NCI-H2227 treated with DMSO at 0.1 percent for 48 hours (cell line): ENCODE measurements around the gene CTDSP2.
"Not testable (repeated sequence)": the region's sequence is repeated elsewhere in the genome, so short reads cannot be mapped to it uniquely, and the experiment has no call there.

Experiments used
- DNase-seq: peaks from one replicate; lab custom pipeline; 2025; lab: John Stamatoyannopoulos, UW

Gene CTDSP2

DNA sequence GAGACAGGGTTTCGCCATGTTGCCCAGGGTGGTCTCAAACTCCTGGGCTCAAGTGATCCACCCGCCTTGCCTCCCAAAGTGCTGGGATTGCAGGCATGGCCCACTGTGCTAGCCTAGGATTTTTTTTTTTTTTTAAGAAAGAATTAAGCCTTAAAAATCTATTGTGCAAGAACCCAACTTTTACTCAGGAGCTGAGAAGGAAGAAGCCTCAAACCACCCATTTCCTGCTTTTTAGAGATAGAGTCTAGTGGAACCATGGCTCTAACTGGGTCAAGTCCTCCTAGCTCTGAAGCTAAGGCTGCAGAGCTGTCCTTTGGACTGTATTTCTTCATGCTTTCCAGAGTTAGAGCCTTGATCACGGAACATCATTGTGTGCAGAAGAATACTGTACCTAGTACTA, 65.3 kb downstream of the CTDSP2 start:
- no peak for DNase-seq

DNA sequence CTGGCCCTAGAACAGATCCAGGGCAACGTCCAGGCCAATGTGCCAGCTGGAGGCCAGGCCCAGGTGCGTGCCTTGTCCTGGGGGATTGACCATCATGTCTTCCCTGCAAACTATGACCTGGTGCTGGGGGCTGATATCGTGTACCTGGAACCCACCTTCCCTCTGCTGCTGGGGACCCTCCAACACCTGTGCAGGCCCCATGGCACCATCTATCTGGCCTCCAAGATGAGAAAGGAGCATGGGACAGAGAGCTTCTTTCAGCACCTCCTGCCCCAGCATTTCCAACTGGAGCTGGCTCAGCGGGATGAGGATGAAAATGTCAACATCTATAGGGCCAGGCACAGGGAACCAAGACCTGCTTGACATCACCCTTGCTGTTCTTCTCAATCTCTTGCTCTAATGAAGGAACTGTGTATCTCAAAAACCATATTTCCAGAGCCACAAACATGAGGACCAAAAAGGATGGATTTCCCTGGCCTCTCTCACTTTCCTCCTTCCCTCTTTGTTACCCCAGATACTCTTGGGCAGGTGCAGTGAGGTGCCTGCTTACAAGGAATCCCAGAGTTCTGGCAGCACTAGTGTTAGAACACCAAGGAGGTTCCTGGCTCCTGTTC, 66.1 kb downstream of the CTDSP2 start:
- DNase-seq: no peak

DNA sequence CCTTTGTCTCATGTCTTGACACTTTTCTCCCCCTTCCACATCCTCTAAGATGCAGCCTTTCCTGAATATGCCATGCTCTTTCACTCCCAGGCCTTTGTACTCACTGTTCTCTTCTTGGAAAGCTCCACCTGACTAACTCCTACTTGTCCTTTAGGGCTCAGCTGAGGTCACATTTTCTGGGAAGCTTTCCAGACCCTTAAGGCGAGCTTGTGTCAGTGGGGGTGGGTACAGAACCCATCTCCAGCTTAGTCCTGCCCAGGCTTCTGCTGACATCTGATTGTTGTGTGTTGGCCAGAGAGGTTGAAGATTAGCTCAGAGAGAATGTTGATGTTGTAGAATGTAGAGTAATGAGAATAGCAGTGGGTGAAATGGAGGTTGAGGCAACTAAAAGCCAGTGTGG, 66.8 kb downstream of the CTDSP2 start:
- DNase-seq: no peak

DNA sequence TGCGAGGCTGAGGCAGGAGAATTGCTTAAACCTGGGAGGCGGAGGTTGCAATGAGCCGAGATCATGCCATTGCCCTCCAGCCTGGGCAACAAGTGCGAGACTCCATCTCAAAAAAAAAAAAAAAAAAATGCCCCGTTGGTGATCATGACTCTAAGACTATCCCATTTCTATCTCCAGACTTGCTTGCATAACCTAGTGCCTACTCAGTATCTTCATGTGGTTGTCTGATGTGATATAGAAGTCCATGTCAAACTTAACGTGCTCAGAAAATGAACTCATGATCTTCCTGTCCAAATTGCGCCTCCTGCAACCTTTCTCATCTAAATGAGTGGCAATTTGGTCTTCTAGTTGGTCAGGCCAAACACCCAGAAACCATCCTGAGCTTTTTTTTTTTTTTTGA, 68.6 kb downstream of the CTDSP2 start:
- no peak for DNase-seq

GRCh38 chr12:57777367-57777766, 69.2 kb downstream of the CTDSP2 start:
- DNase-seq: no peak

- DNase-seq: no peak
Observed at GRCh38 chr12:57776247-57776587, 70.3 kb downstream of the CTDSP2 start.

DNA sequence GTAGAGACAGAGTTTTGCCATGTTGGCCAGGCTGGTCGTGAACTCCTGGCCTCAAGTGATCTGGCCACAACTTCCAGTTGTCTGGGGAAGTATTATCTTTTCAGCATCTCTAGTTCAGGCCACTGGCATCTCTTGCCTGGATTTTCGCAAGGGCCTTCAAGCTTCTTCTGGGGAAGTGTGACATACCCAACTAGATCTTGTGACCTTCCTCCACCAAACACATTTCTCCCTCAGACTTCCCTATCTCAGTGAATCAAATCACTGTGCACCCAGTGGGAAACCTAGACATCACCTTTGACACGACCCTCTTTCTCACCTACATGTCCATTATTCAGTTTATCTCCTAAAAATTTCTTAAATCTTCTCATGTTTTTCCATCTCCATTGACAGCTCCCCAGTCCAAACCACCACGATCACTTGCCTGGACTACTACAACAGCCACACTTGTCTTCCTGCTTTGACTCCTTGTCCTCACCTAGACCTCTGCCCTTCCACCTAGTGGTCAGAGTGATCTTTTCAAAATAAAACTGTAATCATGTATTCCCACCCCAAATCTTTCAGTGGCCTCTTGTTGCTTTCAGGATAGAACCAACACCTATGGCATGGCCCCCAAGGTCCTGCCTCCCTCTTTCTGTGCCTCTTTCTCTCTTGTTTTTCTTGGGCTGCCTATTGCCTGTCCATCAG, 70.8 kb downstream of the CTDSP2 start:
- no peak for DNase-seq

DNA sequence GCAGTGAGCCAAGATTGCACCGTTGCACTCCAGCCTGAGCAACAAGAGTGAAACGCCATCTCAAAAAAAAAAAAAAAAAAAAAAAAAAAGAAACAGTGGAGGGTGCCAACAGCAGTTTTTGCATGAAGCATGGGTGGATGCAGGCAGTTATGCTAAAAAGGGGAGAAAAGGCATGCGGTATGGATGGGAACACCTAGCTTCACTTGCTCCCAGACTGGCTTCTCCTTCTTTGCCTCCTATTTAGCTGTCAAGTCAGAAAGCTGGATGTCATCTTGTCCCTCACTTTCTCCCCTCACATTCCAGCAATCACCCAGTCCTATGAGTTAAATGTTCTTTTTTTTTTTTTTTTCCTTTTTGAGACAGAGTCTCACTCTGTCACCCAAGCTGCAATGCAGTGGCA, 71.5 kb downstream of the CTDSP2 start:
- no peak for DNase-seq

GRCh38 chr12:57774634-57775033, 71.9 kb downstream of the CTDSP2 start:
- not testable (repeated sequence) for DNase-seq

- peak; percentile 42 for DNase-seq
Observed at GRCh38 chr12:57772429-57773322, 73.9 kb downstream of the CTDSP2 start, which contains the start of gene EEF1AKMT3. TSS of gene EEF1AKMT3 (plus strand) at chr12:57772614. CDS start at chr12:57772725, 111 bp downstream.

- peak; percentile 84 for DNase-seq
Observed at GRCh38 chr12:57771873-57772428, 74.6 kb downstream of the CTDSP2 start, which contains the start of gene METTL1. TSS of gene METTL1 (minus strand) at chr12:57772105. CDS start at chr12:57772083, 22 bp downstream.

DNA sequence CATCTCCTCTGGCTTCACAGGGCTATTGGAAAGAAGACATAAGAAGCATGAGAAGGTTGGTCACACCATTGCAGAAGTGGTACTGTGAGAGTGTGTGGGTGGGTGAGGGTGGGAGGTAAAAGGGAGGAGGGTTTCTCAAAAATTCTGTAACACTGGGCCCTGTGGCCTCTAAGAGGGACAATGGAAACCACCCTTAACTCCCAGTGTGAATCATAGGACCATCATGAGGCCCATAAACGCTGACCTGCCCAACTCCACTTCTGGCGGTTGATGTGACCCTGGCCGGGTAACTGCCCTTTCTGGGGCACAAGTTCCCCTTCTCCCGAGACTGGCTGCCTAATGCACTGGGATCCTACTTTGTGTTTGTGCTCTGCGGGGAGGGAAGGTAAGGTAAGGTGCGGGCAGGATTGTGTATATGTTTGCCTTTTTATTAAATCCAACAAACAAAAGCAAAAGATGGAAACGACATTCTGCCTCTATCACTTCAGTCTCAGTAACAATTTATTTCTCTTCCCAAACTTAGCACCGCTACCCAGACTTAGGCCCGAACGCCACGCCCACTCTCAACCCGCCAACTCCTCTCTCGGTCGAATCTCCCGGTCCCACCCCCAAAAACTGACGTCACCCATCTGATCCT, 75.2 kb downstream of the CTDSP2 start:
- DNase-seq: peak; percentile 84

- DNase-seq: no peak
Observed at GRCh38 chr12:57770734-57771133, 75.8 kb downstream of the CTDSP2 start.
